HepG2 (cell line): ENCODE data around the gene MAP2K3. TPM values are rescaled to one million over a fixed set of nuclear protein-coding genes. Genes with fewer than 3 reads are reported as not detected.
A peak's percentile ranks its signal among the peaks of the same experiment; 100 is the strongest.

Experiments
- ATAC-seq: fragments of 200-7000 bp; cut with Tn5 transposase; 3 replicates; pipeline ENCODE4 v1.9.1; 2020; ENCODE audit warnings: mild to moderate bottlenecking, moderate library complexity
- BruUV-seq: library from RNA; stranded (reverse); fragments of 400-500 nt; replicated peaks from 2 replicates; lab custom pipeline; 2021; lab: Mats Ljungman, UMichigan
- CTCF ChIA-PET: fragments of 300-600 bp; formaldehyde crosslinking; extraction: SDS; loops from one replicate; lab custom pipeline; 2021; ENCODE audit warnings: low total read pairs, inconsistent platforms, low intra/inter-chr PET ratio; lab: Yijun Ruan, JAX
- POLR2A ChIA-PET: fragments of 350-600 bp; sonication (Branson Sonifier 250); formaldehyde crosslinking; loops from one replicate; lab custom pipeline; 2020; ENCODE audit warnings: antibody characterized with exemption, inconsistent platforms; lab: Yijun Ruan, JAX
- DNase-seq: peaks from one replicate; pipeline ENCODE4 v3.0.0-alpha.2; 2015; ENCODE audit warnings: low spot score
- FAIRE-seq: peaks from 3 replicates; lab custom pipeline; 2011; peaks lifted over from hg19 to GRCh38; lab: Jason Lieb, UNC
- H2AFZ ChIP-seq: one replicate; pipeline ENCODE4 v1.6.1; 2011; ENCODE audit warnings: low read length, inconsistent platforms
- H3K27ac ChIP-seq: fragments of 300-600 bp; 3 replicates; pipeline ENCODE4 v1.8.0; 2011; ENCODE audit warnings: mixed run types, mild to moderate bottlenecking, mixed read lengths, low read length, inconsistent platforms; ENCODE audit not compliant: insufficient read depth; ENCODE audit errors: extremely low read length
- H3K27me3 ChIP-seq, 2 experiments: fragments of 200-600 bp in 1 of 2; 2 replicates in 1 of 2; 3 replicates in 1 of 2; pipeline versions ENCODE4 v1.6.0 to v1.8.0; 2011; ENCODE audit warnings: low read length in 2 of 2, mild to moderate bottlenecking in 2 of 2, moderate library complexity in 2 of 2, inconsistent platforms in 1 of 2; ENCODE audit not compliant: insufficient read depth in 2 of 2, control insufficient read depth in 1 of 2
- H3K36me3 ChIP-seq, 2 experiments: fragments of 200-600 bp in 1 of 2; replicated peaks in 1 of 2; 2 replicates in 1 of 2; 3 replicates in 1 of 2; pipeline versions ENCODE4 v1.5.1 to v1.8.0; 2011; ENCODE audit warnings: low read length in 2 of 2, inconsistent platforms in 1 of 2; ENCODE audit not compliant: insufficient read depth in 2 of 2, control insufficient read depth in 1 of 2
- H3K4me1 ChIP-seq: 2 replicates; pipeline ENCODE4 v1.5.1; 2012; ENCODE audit warnings: low read length, inconsistent platforms; ENCODE audit not compliant: insufficient read depth
- H3K4me2 ChIP-seq: 2 replicates; pipeline ENCODE4 v1.6.0; 2011; ENCODE audit warnings: low read depth, low read length, inconsistent platforms
- H3K4me3 ChIP-seq, 3 experiments: fragments of 200-600 bp in 1 of 3; sonication (generic), shearing (Covaris generic) in 1 of 3; replicated peaks in 1 of 3; 2 replicates each; pipeline ENCODE4 v1.5.1; 2011 to 2016; ENCODE audit warnings: low read length in 3 of 3, inconsistent platforms in 2 of 3, low read depth in 2 of 3, mild to moderate bottlenecking in 2 of 3, control low read depth in 1 of 3, mixed read lengths in 1 of 3; ENCODE audit not compliant: insufficient read depth in 1 of 3
- H3K79me2 ChIP-seq: one replicate; pipeline ENCODE4 v1.6.1; 2011; ENCODE audit warnings: low read length, inconsistent platforms; ENCODE audit not compliant: insufficient read depth
- H3K9ac ChIP-seq: 2 replicates; pipeline ENCODE4 v1.6.0; 2011; ENCODE audit warnings: mild to moderate bottlenecking, low read depth, low read length, inconsistent platforms; ENCODE audit not compliant: insufficient read depth
- H3K9me3 ChIP-seq: 2 replicates; pipeline ENCODE4 v1.5.1; 2012; ENCODE audit warnings: mild to moderate bottlenecking, low read length
- H4K20me1 ChIP-seq: 2 replicates; pipeline ENCODE4 v1.6.0; 2011; ENCODE audit warnings: inconsistent platforms, mild to moderate bottlenecking, low read length, moderate library complexity; ENCODE audit not compliant: insufficient read depth
- ADNP ChIP-seq: sonication (generic); formaldehyde crosslinking; IDR thresholded peaks from 2 replicates; pipeline ENCODE4 v1.4.0; 2020; ENCODE audit warnings: missing genetic modification reagents
- DMTF1 ChIP-seq: sonication (generic); formaldehyde crosslinking; IDR thresholded peaks from 2 replicates; pipeline ENCODE4 v1.4.0; 2020; ENCODE audit warnings: mild to moderate bottlenecking, missing genetic modification reagents
- GATAD2A ChIP-seq: IDR thresholded peaks from 2 replicates; pipeline ENCODE4 v1.6.1; 2016
- JARID2 ChIP-seq: sonication (generic); formaldehyde crosslinking; IDR thresholded peaks from 2 replicates; pipeline ENCODE4 v1.8.1; 2023; ENCODE audit warnings: missing genetic modification reagents, inconsistent platforms; ENCODE audit not compliant: insufficient replicate concordance
- KAT8 ChIP-seq: IDR thresholded peaks from 2 replicates; pipeline ENCODE4 v1.6.1; 2016; ENCODE audit warnings: missing genetic modification reagents, missing compliant biosample characterization
- MED8 ChIP-seq: sonication (generic); formaldehyde crosslinking; IDR thresholded peaks from 2 replicates; pipeline ENCODE4 v1.8.1; 2023; ENCODE audit warnings: mild to moderate bottlenecking, missing genetic modification reagents; ENCODE audit not compliant: insufficient replicate concordance
- NFE2 ChIP-seq: sonication (generic); formaldehyde crosslinking; IDR thresholded peaks from 2 replicates; pipeline ENCODE4 v1.4.0; 2020; ENCODE audit warnings: missing genetic modification reagents
- NFE2L2 ChIP-seq: fragments of 150-350 bp; IDR thresholded peaks from 2 replicates; pipeline ENCODE4 v1.6.1; 2014; ENCODE audit warnings: low read length
- PHF8 ChIP-seq: sonication (generic); formaldehyde crosslinking; IDR thresholded peaks from 2 replicates; pipeline ENCODE4 v1.5.0; 2020; ENCODE audit warnings: missing genetic modification reagents
- RBFOX2 ChIP-seq: fragments of 200-400 bp; formaldehyde crosslinking; IDR thresholded peaks from 2 replicates; pipeline ENCODE4 v1.6.1; 2017; ENCODE audit warnings: low read depth, mild to moderate bottlenecking, low read length
- TEAD3 ChIP-seq: optimal IDR thresholded peaks from 2 replicates; pipeline ENCODE3; 2016; ENCODE audit warnings: borderline replicate concordance
- TSC22D2 ChIP-seq: sonication (generic); formaldehyde crosslinking; IDR thresholded peaks from 2 replicates; pipeline ENCODE4 v1.5.1; 2020; ENCODE audit warnings: missing genetic modification reagents, mild to moderate bottlenecking, borderline replicate concordance
- ZBTB2 ChIP-seq: sonication (generic); formaldehyde crosslinking; IDR thresholded peaks from 2 replicates; pipeline ENCODE4 v1.8.0; 2022; ENCODE audit warnings: low read depth, missing genetic modification reagents
- ZC3H13 ChIP-seq: sonication (generic); formaldehyde crosslinking; IDR thresholded peaks from 2 replicates; pipeline ENCODE4 v1.8.1; 2023; ENCODE audit warnings: mild to moderate bottlenecking, missing genetic modification reagents, moderate library complexity
- ZFP37 ChIP-seq: sonication (generic); formaldehyde crosslinking; IDR thresholded peaks from 2 replicates; pipeline ENCODE4 v1.4.0; 2020; ENCODE audit warnings: missing genetic modification reagents, borderline replicate concordance
- ZMYM3 ChIP-seq: sonication (generic); formaldehyde crosslinking; IDR thresholded peaks from 2 replicates; pipeline ENCODE4 v1.5.1; 2020; ENCODE audit warnings: mild to moderate bottlenecking, missing genetic modification reagents
- ZNF335 ChIP-seq: sonication (generic); formaldehyde crosslinking; IDR thresholded peaks from 2 replicates; pipeline ENCODE4 v1.4.0; 2020; ENCODE audit warnings: missing genetic modification reagents
- ZNF556 ChIP-seq: sonication (generic); formaldehyde crosslinking; IDR thresholded peaks from 2 replicates; pipeline ENCODE4 v1.4.0; 2020; ENCODE audit warnings: mild to moderate bottlenecking, missing genetic modification reagents, borderline replicate concordance
- ZNF768 ChIP-seq: sonication (generic); formaldehyde crosslinking; IDR thresholded peaks from 2 replicates; pipeline ENCODE4 v1.4.0; 2020; ENCODE audit warnings: missing genetic modification reagents
- WGBS: methylation state at CpG from one replicate; pipeline ENCODE4 v1.1.6; 2017; ENCODE audit warnings: low lambda C conversion rate; 5-methylcytosine and 5-hydroxymethylcytosine counted together
- in situ Hi-C: cut with HindIII; loops from 2 replicates; pipeline ENCODE4 v1.10.0; 2017; ENCODE audit warnings: low pct_unique_long_range_greater_than_20kb; ENCODE audit not compliant: extremely low pct_ligation_motif_present
- intact Hi-C: fragments of 100-400 bp; cut with micrococcal nuclease; formaldehyde crosslinking; loops from one replicate; pipeline ENCODE4 v1.10.0; 2022; ENCODE audit not compliant: unreplicated experiment
- polyA plus RNA-seq, 8 experiments: library from polyadenylated mRNA; depleted of rRNA in 3 of 8; stranded (reverse) in 7 of 8; unstranded in 1 of 8; fragments of >200 nt; fragmentation: Illumina TruSeq in 4 of 8; extraction: Trizol in 4 of 8; gene quantifications; 2 replicates each; pipeline versions ENCODE4 v1.2.1 to v1.2.3, GENCODE V29; 2011 to 2016; ENCODE audit warnings: low read depth in 4 of 8, missing spikeins in 1 of 8, mixed read lengths in 1 of 8; ENCODE audit not compliant: insufficient read depth in 1 of 8
- total RNA-seq, 5 experiments: library from RNA; depleted of rRNA; stranded (reverse); fragments of >200 nt; fragmentation: Illumina TruSeq; extraction: Trizol; gene quantifications; 2 replicates each; pipeline ENCODE4 v1.2.3, GENCODE V29; 2016; ENCODE audit warnings: low read depth in 1 of 5

MAP2K3 gene
- total and polyA plus RNA-seq, 2 of the 13 experiments (the other 11 are each of a cell fraction or from before 2014, with no cell fraction given), result 20.5 to 27.4 TPM

DNA sequence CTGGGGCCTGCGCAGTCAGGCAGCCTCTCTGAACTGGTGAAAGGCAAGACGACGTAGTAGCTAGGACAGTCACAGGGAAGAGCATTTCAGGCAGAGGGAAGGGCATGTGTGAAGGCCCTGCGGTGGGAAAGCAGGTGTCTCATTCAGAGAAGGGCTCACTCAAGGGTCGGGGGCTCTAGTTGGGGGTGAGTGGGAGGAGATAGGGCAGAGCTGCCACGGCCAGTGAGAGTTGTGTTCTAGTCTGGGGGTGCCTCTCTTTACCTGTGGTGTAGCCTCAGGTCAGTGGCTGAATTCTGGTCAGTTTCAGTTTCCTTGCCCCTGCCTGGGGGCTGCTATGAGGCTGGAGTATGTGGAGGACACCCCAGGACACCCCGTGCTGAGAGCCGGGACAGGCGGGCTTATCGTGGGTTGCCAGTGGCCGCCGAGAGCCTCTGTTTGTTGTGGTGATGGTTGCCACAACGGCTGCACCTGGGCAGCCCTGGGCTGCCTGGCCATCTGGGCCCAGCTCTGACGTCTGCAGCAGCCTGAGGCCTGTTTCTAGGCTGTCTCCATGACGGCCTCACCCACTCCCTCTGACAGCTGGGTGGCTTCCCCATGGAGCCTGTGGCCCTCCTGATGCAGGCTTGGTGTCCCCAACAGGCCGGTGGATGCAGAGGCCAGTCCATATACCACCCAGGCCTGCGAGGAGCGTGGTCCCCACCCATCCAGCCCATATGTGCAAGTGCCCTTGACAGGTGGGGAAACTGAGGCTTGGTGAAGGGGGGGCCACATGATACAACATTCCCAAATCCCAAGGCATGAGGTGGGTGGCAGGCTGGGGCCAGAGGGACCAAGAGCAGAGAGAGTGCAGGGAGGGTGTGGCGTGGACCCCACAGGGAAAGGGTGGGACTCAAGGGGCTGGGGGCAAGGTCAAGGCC lies 10.8 kb downstream of the MAP2K3 start (continued):
- TF ChIP-seq RBFOX2, result peak; percentile 42; the same call in 1 of the 2 replicates
- TF ChIP-seq KAT8, result no peak
- TF ChIP-seq, all 625 proteins: peak for 4

DNA sequence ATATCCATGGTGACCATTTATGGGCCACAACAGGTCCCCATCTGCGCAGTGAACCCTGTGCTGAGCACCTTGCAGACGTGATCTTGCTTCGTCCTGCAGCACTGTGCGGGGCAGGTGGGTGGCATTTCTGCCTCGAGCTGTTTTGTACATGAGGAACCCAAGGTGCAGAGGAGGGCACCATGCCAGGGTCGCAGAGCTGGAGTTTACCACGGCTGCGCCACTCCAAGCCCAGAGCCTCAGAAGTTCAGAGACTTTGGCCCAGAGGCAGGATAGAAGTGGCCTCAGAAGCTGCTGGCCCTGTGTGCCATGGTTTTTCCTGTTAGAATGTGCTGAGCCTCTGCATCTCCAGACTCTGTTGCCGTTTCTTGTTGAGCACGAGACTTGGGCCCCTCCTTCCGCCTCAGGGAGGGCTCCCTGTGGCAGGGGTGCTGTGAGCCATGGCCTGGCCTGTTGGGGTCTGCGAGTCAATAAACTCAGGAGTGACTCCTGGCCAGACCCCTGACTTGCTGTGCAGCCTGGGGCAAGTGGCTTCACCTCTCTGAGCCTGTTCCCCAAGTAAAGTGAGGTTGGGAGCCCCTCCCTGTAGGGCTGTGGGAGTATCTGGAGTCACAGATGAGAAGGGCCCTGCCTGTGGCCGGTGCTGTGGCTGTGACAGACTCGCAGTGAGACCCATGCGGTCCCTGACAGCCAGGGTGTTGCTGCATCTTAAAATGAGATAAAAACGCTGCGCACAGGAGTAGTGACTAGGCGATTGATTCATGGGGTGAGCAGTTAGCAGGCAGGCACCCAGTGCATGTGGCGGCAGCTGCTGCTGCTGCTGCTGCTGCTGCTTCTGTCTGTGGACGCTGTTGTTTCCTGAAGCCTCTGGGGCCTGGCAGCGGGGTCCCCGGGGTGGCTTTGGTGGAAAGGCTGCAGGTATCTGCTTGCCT lies 11.8 kb downstream of the MAP2K3 start:
- peaks cover 50% of the 10 kb centered on the region for H3K79me2 ChIP-seq
- no peak overlapping the region for H2AFZ ChIP-seq
- FAIRE-seq, result no peak
- CTCF ChIA-PET, result no interaction called here
- no peak overlapping the region for H3K27ac ChIP-seq
- intact Hi-C loops, result no loop called here
- no peaks in the 10 kb centered on the region for H3K9me3 ChIP-seq
- in situ Hi-C loops, result no loop called here
- peaks cover 54% of the 10 kb centered on the region; the same call in 1 of the 2 replicates for H4K20me1 ChIP-seq
- no peak for ATAC-seq
- H3K36me3 ChIP-seq, result peaks cover 23 to 63% of the 10 kb centered on the region in 2 experiments
- WGBS, result 60% methylated on average over 21 of the region's 22 CpGs
- H3K9ac ChIP-seq, result no peak overlapping the region
- no peak for DNase-seq
- H3K27me3 ChIP-seq, result no peaks in the 10 kb centered on the region
- H3K4me3 ChIP-seq, result no peak overlapping the region
- POLR2A ChIA-PET, result no interaction called here
- H3K4me1 ChIP-seq, result no peaks in the 10 kb centered on the region
- no TSS peak for BruUV-seq
- no peak overlapping the region for H3K4me2 ChIP-seq
- TF ChIP-seq ADNP (0 out of 2 replicates have a peak, but pooled peaks have one; percentile 14), PHF8 (CRISPR knock-in tag) (no peak), ZFP37 (CRISPR knock-in tag) (no peak), TSC22D2 (CRISPR knock-in tag) (no peak), DMTF1 (CRISPR knock-in tag) (no peak), ZMYM3 (CRISPR knock-in tag) (peak; percentile 55), NFE2L2 (no peak), ZNF768 (CRISPR knock-in tag) (peak; percentile 98), ZC3H13 (CRISPR knock-in tag) (no peak), ZNF335 (CRISPR knock-in tag) (no peak), MED8 (CRISPR knock-in tag) (no peak), JARID2 (CRISPR knock-in tag) (no peak), NFE2 (CRISPR knock-in tag) (no peak), TEAD3 (CRISPR knock-in tag) (no peak), ZNF556 (CRISPR knock-in tag) (no peak), GATAD2A (CRISPR knock-in tag) (no peak), ZBTB2 (CRISPR knock-in tag) (no peak)
